22Rv1 (cell line): ENCODE measurements around the gene IMPDH2.

Experiments used
- ZFX ChIP-seq: fragments of 450-650 bp; IDR thresholded peaks from 2 replicates; pipeline ENCODE4 v1.6.1; 2017; ENCODE audit warnings: antibody characterized with exemption, borderline replicate concordance
- TF ChIP-seq, protein P1 (sequence below): fragments of 450-650 bp; IDR thresholded peaks from 2 replicates; pipeline ENCODE4 v1.5.1; 2017; ENCODE audit warnings: mild to moderate bottlenecking

DNA sequence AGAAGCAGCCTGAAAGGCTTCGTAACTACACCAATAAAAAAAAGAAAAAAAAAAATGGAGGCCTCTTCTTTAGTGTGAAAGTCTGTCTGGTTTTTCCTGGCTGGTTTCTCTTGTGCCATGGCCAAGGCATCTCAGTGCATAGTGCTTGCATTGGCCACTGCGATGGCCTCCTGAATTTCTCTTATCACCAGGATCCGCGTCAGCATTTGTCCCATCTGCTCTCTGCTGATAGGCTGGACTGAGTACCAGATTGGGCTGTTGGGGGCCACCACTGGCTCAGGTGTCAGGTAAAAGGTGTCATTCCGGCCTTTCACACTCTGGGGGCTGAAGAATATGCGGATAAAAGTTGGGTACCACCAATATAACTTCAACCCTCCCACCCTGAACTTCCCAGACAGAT lies 1.1 kb upstream of the IMPDH2 start:
- TF ChIP-seq, protein P1, sequence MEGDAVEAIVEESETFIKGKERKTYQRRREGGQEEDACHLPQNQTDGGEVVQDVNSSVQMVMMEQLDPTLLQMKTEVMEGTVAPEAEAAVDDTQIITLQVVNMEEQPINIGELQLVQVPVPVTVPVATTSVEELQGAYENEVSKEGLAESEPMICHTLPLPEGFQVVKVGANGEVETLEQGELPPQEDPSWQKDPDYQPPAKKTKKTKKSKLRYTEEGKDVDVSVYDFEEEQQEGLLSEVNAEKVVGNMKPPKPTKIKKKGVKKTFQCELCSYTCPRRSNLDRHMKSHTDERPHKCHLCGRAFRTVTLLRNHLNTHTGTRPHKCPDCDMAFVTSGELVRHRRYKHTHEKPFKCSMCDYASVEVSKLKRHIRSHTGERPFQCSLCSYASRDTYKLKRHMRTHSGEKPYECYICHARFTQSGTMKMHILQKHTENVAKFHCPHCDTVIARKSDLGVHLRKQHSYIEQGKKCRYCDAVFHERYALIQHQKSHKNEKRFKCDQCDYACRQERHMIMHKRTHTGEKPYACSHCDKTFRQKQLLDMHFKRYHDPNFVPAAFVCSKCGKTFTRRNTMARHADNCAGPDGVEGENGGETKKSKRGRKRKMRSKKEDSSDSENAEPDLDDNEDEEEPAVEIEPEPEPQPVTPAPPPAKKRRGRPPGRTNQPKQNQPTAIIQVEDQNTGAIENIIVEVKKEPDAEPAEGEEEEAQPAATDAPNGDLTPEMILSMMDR, result no peak
- no peak for TF ChIP-seq ZFX
